K562 (cell line): ENCODE results near the gene ADAM10. TPM values are rescaled to one million over a fixed set of nuclear protein-coding genes. Genes with fewer than 3 reads are reported as not detected.
A peak's percentile ranks its signal among the peaks of the same experiment; 100 is the strongest.

ENCODE experiments used
- ATAC-seq: fragments of 200-7000 bp; cut with Tn5 transposase; 3 replicates; pipeline ENCODE4 v1.9.1; 2020; ENCODE audit warnings: moderate library complexity
- BruUV-seq: library from RNA; stranded (reverse); fragments of 400-500 nt; replicated peaks from 2 replicates; lab custom pipeline; 2021; lab: Mats Ljungman, UMichigan
- CTCF ChIA-PET: fragments of 300-600 bp; formaldehyde crosslinking; extraction: SDS; loops from one replicate; lab custom pipeline; 2021; ENCODE audit warnings: low intra/inter-chr PET ratio; lab: Yijun Ruan, JAX
- POLR2A ChIA-PET: fragments of 300-600, 350-650 bp; sonication (Branson Sonifier 250); formaldehyde crosslinking; extraction: SDS; loops from one replicate; lab custom pipeline; 2021; ENCODE audit warnings: antibody characterized with exemption, inconsistent platforms; lab: Yijun Ruan, JAX
- DNase-seq, 4 experiments: peaks; one replicate each; pipeline versions ENCODE4 v3.0.0 to v3.0.0-alpha.2; 2011 to 2018; ENCODE audit warnings: low spot score in 3 of 4, mixed read lengths in 3 of 4; ENCODE audit errors: extremely low read depth in 1 of 4
- FAIRE-seq: peaks from 2 replicates; lab custom pipeline; 2011; peaks lifted over from hg19 to GRCh38; lab: Jason Lieb, UNC
- H2AFZ ChIP-seq: 2 replicates; pipeline ENCODE4 v1.6.0; 2011; ENCODE audit warnings: low read depth, low read length, control low read depth, inconsistent platforms
- H3K27ac ChIP-seq: fragments of 200-600 bp; 3 replicates; pipeline ENCODE4 v1.8.0; 2011; ENCODE audit warnings: low read depth, mild to moderate bottlenecking, control low read depth, inconsistent platforms, low read length, moderate library complexity, mixed read lengths; ENCODE audit errors: extremely low read depth
- H3K27me3 ChIP-seq, 2 experiments: fragments of 300-600 bp in 1 of 2; 2 replicates in 1 of 2; 3 replicates in 1 of 2; pipeline versions ENCODE4 v1.6.0 to v1.8.0; 2011; ENCODE audit warnings: inconsistent platforms in 2 of 2, low read length in 2 of 2, mild to moderate bottlenecking in 1 of 2, mixed read lengths in 1 of 2, moderate library complexity in 1 of 2; ENCODE audit not compliant: control insufficient read depth in 2 of 2, insufficient read depth in 2 of 2
- H3K36me3 ChIP-seq: fragments of 300-600 bp; 3 replicates; pipeline ENCODE4 v1.8.0; 2011; ENCODE audit warnings: mild to moderate bottlenecking, low read length, inconsistent platforms; ENCODE audit not compliant: control insufficient read depth, insufficient read depth
- H3K4me1 ChIP-seq, 2 experiments: fragments of 200-600 bp in 1 of 2; replicated peaks in 1 of 2; 2 replicates in 1 of 2; 3 replicates in 1 of 2; pipeline versions ENCODE4 v1.5.1 to v1.8.0; 2011; ENCODE audit warnings: inconsistent platforms in 2 of 2, low read length in 2 of 2, mild to moderate bottlenecking in 1 of 2, mixed read lengths in 1 of 2, moderate library complexity in 1 of 2; ENCODE audit not compliant: control insufficient read depth in 2 of 2, insufficient read depth in 2 of 2
- H3K4me2 ChIP-seq: 2 replicates; pipeline ENCODE4 v1.6.1; 2011; ENCODE audit warnings: low read length, control low read depth, inconsistent platforms, mixed read lengths; ENCODE audit not compliant: insufficient read depth
- H3K4me3 ChIP-seq: fragments of 200-600 bp; sonication (generic), shearing (Covaris generic); 2 replicates; pipeline ENCODE4 v1.5.1; 2016; ENCODE audit warnings: control low read depth, inconsistent platforms
- H3K79me2 ChIP-seq: fragments of 200-600 bp; 3 replicates; pipeline ENCODE4 v1.8.0; 2011; ENCODE audit warnings: low read length, inconsistent platforms; ENCODE audit not compliant: control insufficient read depth, insufficient read depth
- H3K9ac ChIP-seq, 2 experiments: 2 replicates each; pipeline versions ENCODE4 v1.6.0 to v1.6.1; 2011; ENCODE audit warnings: low read depth in 2 of 2, low read length in 2 of 2, control low read depth in 1 of 2, inconsistent platforms in 1 of 2, mild to moderate bottlenecking in 1 of 2, mixed read lengths in 1 of 2; ENCODE audit not compliant: insufficient read depth in 1 of 2
- H3K9me1 ChIP-seq: one replicate; pipeline ENCODE4 v1.6.0; 2011; ENCODE audit warnings: inconsistent platforms, mild to moderate bottlenecking, low read length, moderate library complexity; ENCODE audit not compliant: control insufficient read depth, insufficient read depth
- H3K9me3 ChIP-seq: replicated peaks from 2 replicates; pipeline ENCODE4 v1.5.1; 2011; ENCODE audit warnings: low read depth, low read length, inconsistent platforms; ENCODE audit not compliant: control insufficient read depth, insufficient read depth
- H4K20me1 ChIP-seq: replicated peaks from 2 replicates; pipeline ENCODE4 v1.6.1; 2011; ENCODE audit warnings: low read length, inconsistent platforms, mixed read lengths; ENCODE audit not compliant: control insufficient read depth, insufficient read depth
- ETS2 ChIP-seq: IDR thresholded peaks from 2 replicates; pipeline ENCODE4 v1.6.1; 2016; ENCODE audit warnings: borderline replicate concordance, missing genetic modification characterization, mild to moderate bottlenecking, moderate library complexity, missing compliant biosample characterization; ENCODE audit not compliant: poor library complexity, severe bottlenecking
- SNAPC5 ChIP-seq: fragments of 250-450 bp; sonication (Bioruptor Pico); IDR thresholded peaks from 2 replicates; pipeline ENCODE4 v1.8.0; 2021; ENCODE audit warnings: moderate library complexity, mild to moderate bottlenecking, inconsistent platforms
- SRSF1 ChIP-seq: fragments of 200-400 bp; formaldehyde crosslinking; IDR thresholded peaks from 2 replicates; pipeline ENCODE4 v1.6.1; 2017; ENCODE audit warnings: mild to moderate bottlenecking, low read depth, low read length, moderate library complexity
- ZFX ChIP-seq: sonication (generic); formaldehyde crosslinking; IDR thresholded peaks from 2 replicates; pipeline ENCODE4 v1.8.0; 2022; ENCODE audit warnings: mild to moderate bottlenecking, missing genetic modification reagents, moderate library complexity
- WGBS: fragments of 100-300 bp; shearing (Covaris generic); methylation state at CpG from one replicate; pipeline ENCODE4 v1.1.6; 2016; ENCODE audit warnings: low coverage, mixed read lengths; ENCODE audit not compliant: insufficient coverage; ENCODE audit errors: missing lambda C conversion rate; 5-methylcytosine and 5-hydroxymethylcytosine counted together
- in situ Hi-C: fragments of 300-500 bp; cut with MboI; formaldehyde crosslinking; loops from 4 replicates; pipeline ENCODE4 v1.15.0; 2018; ENCODE audit warnings: inconsistent platforms, mixed read lengths
- intact Hi-C: fragments of 100-400 bp; cut with micrococcal nuclease; formaldehyde crosslinking; loops from 2 replicates; pipeline ENCODE4 v1.14.2; 2022
- polyA plus RNA-seq, 8 experiments: library from polyadenylated mRNA; depleted of rRNA in 4 of 8; stranded (reverse) in 5 of 8; unstranded in 3 of 8; fragments of >200 nt; fragmentation: Nextera tagmentation in 2 of 8; fragmentation: Illumina TruSeq in 1 of 8; extraction: Ambion mirVana in 2 of 8; extraction: Trizol in 1 of 8; gene quantifications; 2 replicates each; pipeline versions ENCODE4 v1.2.1 to v1.2.3, GENCODE V29; 2011 to 2014; ENCODE audit warnings: inconsistent platforms in 1 of 8, missing spikeins in 1 of 8
- total RNA-seq, 7 experiments: library from RNA; depleted of rRNA in 6 of 7; stranded (reverse); fragments of >200 nt in 6 of 7; fragmentation: Illumina TruSeq in 2 of 7; extraction: Trizol in 2 of 7; gene quantifications; 2 replicates each; pipeline versions ENCODE4 v1.2.1 to v1.2.3, GENCODE V29; 2011 to 2021; ENCODE audit warnings: low replicate concordance in 1 of 7
- TF ChIP-seq, protein P1 (sequence below): fragments of 250-450 bp; sonication (Bioruptor Pico); IDR thresholded peaks from 2 replicates; pipeline ENCODE4 v1.5.0; 2021

The ADAM10 gene
- total and polyA plus RNA-seq, 9 of the 15 experiments (the other 6 are each of a cell fraction or from before 2014, with no cell fraction given), result 11.9 to 152 (median 57.3) TPM

GRCh38 chr15:58565619-58566018 lies 183.9 kb downstream of the ADAM10 start:
- 28% methylated on average over 3 of the region's 4 CpGs for WGBS
- DNase-seq (no peak), FAIRE-seq (no peak), ATAC-seq (0 out of 3 replicates have a peak, but pooled peaks have one; percentile 19)
- in situ Hi-C loops (no loop called here), intact Hi-C loops (no loop called here)
- ChIA-PET CTCF (no interaction called here), POLR2A (interaction anchor here (0.7 kb wide), 1 partner anchor 19 kb away, joined by 3 read pairs; no protein-coding TSS in a partner anchor)
- no peak overlapping the region for H2AFZ ChIP-seq
- no peaks in the 10 kb centered on the region for H3K27me3 ChIP-seq
- BruUV-seq, result no TSS peak
- H3K9ac ChIP-seq, result no peak overlapping the region
- H3K36me3 ChIP-seq, result no peaks in the 10 kb centered on the region
- no peak overlapping the region for H3K4me3 ChIP-seq
- H3K27ac ChIP-seq, result no peak overlapping the region
- peaks cover 0 to 15% of the 10 kb centered on the region in 2 experiments; a peak in 4 of 5 replicates for H3K4me1 ChIP-seq
- H3K9me1 ChIP-seq, result no peaks in the 10 kb centered on the region
- H4K20me1 ChIP-seq, result no peaks in the 10 kb centered on the region
- H3K9me3 ChIP-seq, result no peaks in the 10 kb centered on the region
- no peak for TF ChIP-seq SNAPC5 (CRISPR knock-in tag)
- TF ChIP-seq ETS2, result no peak
- no peak for TF ChIP-seq ZFX (CRISPR knock-in tag)
- TF ChIP-seq SRSF1, result no peak
- TF ChIP-seq, protein P1, sequence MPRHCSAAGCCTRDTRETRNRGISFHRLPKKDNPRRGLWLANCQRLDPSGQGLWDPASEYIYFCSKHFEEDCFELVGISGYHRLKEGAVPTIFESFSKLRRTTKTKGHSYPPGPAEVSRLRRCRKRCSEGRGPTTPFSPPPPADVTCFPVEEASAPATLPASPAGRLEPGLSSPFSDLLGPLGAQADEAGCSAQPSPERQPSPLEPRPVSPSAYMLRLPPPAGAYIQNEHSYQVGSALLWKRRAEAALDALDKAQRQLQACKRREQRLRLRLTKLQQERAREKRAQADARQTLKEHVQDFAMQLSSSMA (CRISPR knock-in tag), result no peak
- no peak overlapping the region for H3K4me2 ChIP-seq
- no peaks in the 10 kb centered on the region for H3K79me2 ChIP-seq
